Gastroesophageal sphincter (tissue), 4 donors: ENCODE measurements around the gene EIF4A3. TPM values are rescaled to one million over a fixed set of nuclear protein-coding genes. Genes with fewer than 3 reads are reported as not detected.

Source experiments
- ATAC-seq: fragments of 150-250 bp; one replicate; pipeline ENCODE4 v1.9.1; 2016; ENCODE audit warnings: mild to moderate bottlenecking, moderate library complexity
- H3K27ac ChIP-seq, 4 donors: fragments of 200-600 bp; sonication (generic) in 3 of 4; 1 replicate in 3 of 4; 2 replicates in 1 of 4; pipeline ENCODE4 v1.5.1; 2016 to 2019
- H3K27me3 ChIP-seq: fragments of 200-600 bp; sonication (generic); one replicate; pipeline ENCODE4 v1.5.1; 2019
- H3K36me3 ChIP-seq, 2 donors: fragments of 200-600 bp; sonication (generic); one replicate each; pipeline ENCODE4 v1.5.1; 2019; ENCODE audit warnings: control low read depth in 1 of 2
- H3K4me1 ChIP-seq, 3 donors: fragments of 200-600 bp; sonication (generic); 1 replicate in 2 of 3; 2 replicates in 1 of 3; pipeline ENCODE4 v1.5.1; 2016 to 2019; ENCODE audit warnings: control low read depth in 2 of 3
- H3K4me3 ChIP-seq, 2 donors: fragments of 200-600 bp; sonication (generic); one replicate each; pipeline ENCODE4 v1.5.1; 2019; ENCODE audit warnings: mild to moderate bottlenecking in 1 of 2, moderate library complexity in 1 of 2
- H3K9me3 ChIP-seq, 3 donors: fragments of 200-600 bp; sonication (generic); one replicate each; pipeline ENCODE4 v1.5.1; 2017 to 2019; ENCODE audit warnings: control low read depth in 2 of 3
- CTCF ChIP-seq, 4 experiments: fragments of 200-600 bp in 2 of 4; fragments of 450-650 bp in 2 of 4; sonication (generic) in 1 of 4; IDR thresholded peaks; one replicate each; pipeline ENCODE4 v1.5.1; 2017 to 2019; ENCODE audit warnings: antibody characterized with exemption in 4 of 4, mild to moderate bottlenecking in 2 of 4, moderate library complexity in 2 of 4
- EP300 ChIP-seq: sonication (generic); formaldehyde crosslinking; IDR thresholded peaks from one replicate; pipeline ENCODE4 v1.6.1; 2017; ENCODE audit warnings: antibody characterized with exemption, mild to moderate bottlenecking
- POLR2A ChIP-seq, 2 donors: fragments of 450-650 bp; IDR thresholded peaks; one replicate each; pipeline ENCODE4 v1.6.1; 2017; ENCODE audit warnings: antibody characterized with exemption in 2 of 2, mild to moderate bottlenecking in 2 of 2, moderate library complexity in 1 of 2
- POLR2AphosphoS5 ChIP-seq: sonication (generic); formaldehyde crosslinking; IDR thresholded peaks from one replicate; pipeline ENCODE4 v1.6.1; 2017; ENCODE audit warnings: antibody characterized with exemption
- WGBS, 2 donors: methylation state at CpG; one replicate each; pipeline ENCODE4 v1.1.5; 2018; ENCODE audit warnings: low coverage in 1 of 2; 5-methylcytosine and 5-hydroxymethylcytosine counted together
- total RNA-seq, 4 donors: library from RNA; depleted of rRNA; stranded (reverse); fragments of >200 nt; gene quantifications; one replicate each; pipeline ENCODE4 v1.1.0, GENCODE V29; 2016

Gene EIF4A3
- total RNA-seq, 4 donors from 2014 or later = 37.9 to 61.6 (median 49.0) TPM

DNA sequence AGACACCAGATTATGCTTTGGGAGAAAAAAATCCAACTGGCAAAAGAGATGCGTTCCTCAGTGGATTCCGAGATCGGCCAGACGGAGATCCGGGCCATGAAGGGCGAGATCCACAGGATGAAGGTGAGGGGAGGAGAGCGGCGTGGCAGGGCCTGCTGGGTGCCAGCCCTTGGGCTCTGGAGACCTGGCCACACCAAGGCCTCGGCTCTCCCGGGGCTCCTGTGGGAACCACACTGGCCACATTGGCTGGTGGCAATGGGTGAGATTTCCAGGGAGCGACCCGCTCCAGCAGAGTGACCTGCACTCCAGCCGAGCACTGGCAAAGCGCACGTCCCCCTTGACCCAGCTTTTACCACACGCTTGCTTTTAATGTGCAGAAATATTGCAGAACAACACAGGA is 57.2 kb downstream of the EIF4A3 start:
- H3K4me1 ChIP-seq = no peaks in the 10 kb centered on the region
- H3K36me3 ChIP-seq = peaks cover 0 to 6% of the 10 kb centered on the region in 2 donors
- H3K4me3 ChIP-seq = no peak overlapping the region
- H3K27ac ChIP-seq = no peak overlapping the region
- no peaks in the 10 kb centered on the region for H3K9me3 ChIP-seq
- WGBS, 2 donors = 100% methylated on average over 1 to 9 of the region's 16 CpGs
- ATAC-seq = no peak
- H3K27me3 ChIP-seq = no peaks in the 10 kb centered on the region
- TF ChIP-seq CTCF (IDR thresholded peaks at IDR 0.05) (no peak), POLR2A (IDR thresholded peaks at IDR 0.05) (no peak), EP300 (no peak), POLR2AphosphoS5 (no peak)

GRCh38 chr17:80087346-80088265 is 59.3 kb downstream of the EIF4A3 start:
- Histone ChIP-seq H3K4me1 (peaks cover 0 to 4% (median 3%) of the 10 kb centered on the region in 3 donors), H3K27me3 (no peaks in the 10 kb centered on the region), H3K4me3 (no peak overlapping the region), H3K27ac (no peak overlapping the region), H3K9me3 (no peaks in the 10 kb centered on the region), H3K36me3 (peaks cover 0 to 6% of the 10 kb centered on the region in 2 donors)
- WGBS, 2 donors = 75 to 84% methylated on average over 2 to 16 of the region's 34 CpGs
- no peak for TF ChIP-seq POLR2AphosphoS5
- no peak for TF ChIP-seq EP300
- no peak for TF ChIP-seq CTCF (IDR thresholded peaks at IDR 0.05)
- TF ChIP-seq POLR2A (IDR thresholded peaks at IDR 0.05) = no peak
- ATAC-seq = no peak

DNA sequence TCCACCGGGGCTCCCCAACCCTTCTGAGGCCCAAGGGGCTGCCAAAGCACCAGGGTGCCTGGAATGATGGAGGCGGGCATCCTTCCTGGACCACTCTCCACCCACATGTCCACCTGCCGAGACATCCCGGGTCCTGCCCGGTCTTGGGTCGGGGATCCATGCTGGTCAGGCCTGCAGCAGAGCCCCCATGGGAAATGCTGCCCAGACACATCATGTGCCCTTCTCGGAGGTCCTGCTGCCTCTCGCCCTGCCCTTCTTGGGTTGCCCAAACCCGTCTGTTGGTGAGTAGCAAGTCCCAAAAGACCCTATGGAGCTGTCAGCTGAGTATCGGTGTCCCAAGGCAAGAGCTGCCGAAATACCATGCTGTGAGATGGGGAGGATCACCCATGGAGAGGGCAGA is 60.3 kb downstream of the EIF4A3 start:
- H3K4me3 ChIP-seq = no peak overlapping the region
- H3K36me3 ChIP-seq = peaks cover 0 to 6% of the 10 kb centered on the region in 2 donors
- no peaks in the 10 kb centered on the region for H3K9me3 ChIP-seq
- H3K27me3 ChIP-seq = no peaks in the 10 kb centered on the region
- WGBS, 2 donors = 100% methylated on average over 1 of the region's 11 CpGs; no CpG with 5 or more reads in 1 of the 2 donors
- peaks cover 0 to 8% (median 6%) of the 10 kb centered on the region in 3 donors for H3K4me1 ChIP-seq
- no peak for TF ChIP-seq EP300
- TF ChIP-seq CTCF (IDR thresholded peaks at IDR 0.05) = no peak
- TF ChIP-seq POLR2A (IDR thresholded peaks at IDR 0.05) = no peak
- no peak for TF ChIP-seq POLR2AphosphoS5
- no peak overlapping the region for H3K27ac ChIP-seq
- ATAC-seq = no peak

GRCh38 chr17:80086081-80086480 is 60.8 kb downstream of the EIF4A3 start:
- TF ChIP-seq POLR2AphosphoS5 = no peak
- no peak for TF ChIP-seq POLR2A (IDR thresholded peaks at IDR 0.05)
- TF ChIP-seq CTCF (IDR thresholded peaks at IDR 0.05) = no peak
- no peak for TF ChIP-seq EP300
- Histone ChIP-seq H3K4me3 (no peak overlapping the region), H3K4me1 (peaks cover 0 to 8% (median 6%) of the 10 kb centered on the region in 3 donors), H3K27me3 (no peaks in the 10 kb centered on the region), H3K9me3 (no peaks in the 10 kb centered on the region), H3K36me3 (peaks cover 0 to 6% of the 10 kb centered on the region in 2 donors), H3K27ac (no peak overlapping the region)
- 70 to 100% methylated on average over 1 to 2 of the region's 17 CpGs for WGBS, 2 donors
- no peak for ATAC-seq

DNA sequence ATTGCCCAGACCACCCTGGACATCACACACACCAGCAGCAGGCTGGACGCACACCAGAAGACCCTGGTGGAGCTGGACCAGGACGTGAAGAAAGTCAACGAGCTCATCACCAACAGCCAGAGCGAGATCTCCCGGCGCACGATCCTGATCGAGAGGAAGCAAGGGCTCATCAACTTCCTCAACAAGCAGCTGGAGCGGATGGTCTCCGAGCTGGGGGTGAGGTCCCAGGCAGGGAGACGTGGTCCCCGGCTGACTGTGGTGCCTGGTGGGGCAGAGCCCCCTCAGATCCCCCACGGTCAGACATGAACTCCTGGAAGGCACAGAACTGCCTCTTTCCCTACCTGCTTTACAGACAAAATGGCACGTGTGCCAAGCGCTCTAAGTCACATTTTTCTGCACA is 62.2 kb downstream of the EIF4A3 start:
- 85 to 90% methylated on average over 3 to 6 of the region's 15 CpGs for WGBS, 2 donors

More for the DNA sequence above, 62.2 kb downstream of the EIF4A3 start:
- Histone ChIP-seq H3K9me3 (no peaks in the 10 kb centered on the region), H3K36me3 (peaks cover 0 to 2% of the 10 kb centered on the region in 2 donors), H3K4me3 (no peak overlapping the region), H3K27me3 (no peaks in the 10 kb centered on the region), H3K27ac (no peak overlapping the region), H3K4me1 (peaks cover 0 to 8% (median 6%) of the 10 kb centered on the region in 3 donors)
- TF ChIP-seq CTCF (IDR thresholded peaks at IDR 0.05) (no peak), EP300 (no peak), POLR2AphosphoS5 (no peak), POLR2A (IDR thresholded peaks at IDR 0.05) (no peak)
- no peak for ATAC-seq
